Naive thymus-derived CD8-positive, alpha-beta T cell (primary cell): ENCODE data around the gene REEP6. TPM values are rescaled to one million over a fixed set of nuclear protein-coding genes. Genes with fewer than 3 reads are reported as not detected.

Experiments
- ATAC-seq, 2 donors: fragments of 150-1000 bp; cut with Tn5 transposase in 1 of 2; sonication (Bioruptor Pico), chemical (Tn5 transposase) in 1 of 2; 1 replicate in 1 of 2; 2 replicates in 1 of 2; pipeline ENCODE4 v1.10.0; 2021; ENCODE audit warnings: mild to moderate bottlenecking in 2 of 2, moderate library complexity in 2 of 2
- POLR2A ChIA-PET: fragments of 350-600 bp; sonication (Branson Sonifier 250); formaldehyde crosslinking; loops from one replicate; lab custom pipeline; 2021; ENCODE audit warnings: antibody characterized with exemption; lab: Charles Lee
- DNase-seq, 10 donors: peaks; one replicate each; pipeline versions ENCODE4 v3.0.0 to v3.0.0-alpha.2; 2020 to 2022
- H3K27ac Mint-ChIP-seq, 10 donors: one replicate each; pipeline ENCODE4 v1.8.0; 2020 to 2022; ENCODE audit warnings: mild to moderate bottlenecking in 10 of 10, mixed read lengths in 10 of 10, moderate library complexity in 4 of 10, inconsistent platforms in 1 of 10
- H3K27me3 Mint-ChIP-seq, 5 donors: one replicate each; pipeline ENCODE4 v1.8.0; 2021 to 2022; ENCODE audit warnings: mixed read lengths in 5 of 5
- H3K36me3 Mint-ChIP-seq, 3 donors: one replicate each; pipeline ENCODE4 v1.8.0; 2020 to 2022; ENCODE audit warnings: mixed read lengths in 3 of 3, mild to moderate bottlenecking in 2 of 3, inconsistent platforms in 1 of 3
- H3K4me1 Mint-ChIP-seq, 4 donors: one replicate each; pipeline ENCODE4 v1.8.0; 2021 to 2022; ENCODE audit warnings: mixed read lengths in 4 of 4
- H3K4me3 Mint-ChIP-seq, 10 donors: one replicate each; pipeline ENCODE4 v1.8.0; 2020 to 2022; ENCODE audit warnings: mild to moderate bottlenecking in 10 of 10, mixed read lengths in 10 of 10, moderate library complexity in 6 of 10, inconsistent platforms in 1 of 10
- H3K9me3 Mint-ChIP-seq, 9 donors: one replicate each; pipeline ENCODE4 v1.8.0; 2020 to 2022; ENCODE audit warnings: mixed read lengths in 9 of 9, mild to moderate bottlenecking in 3 of 9, inconsistent platforms in 1 of 9, moderate library complexity in 1 of 9
- polyA plus RNA-seq, 3 donors: library from polyadenylated mRNA; unstranded; fragments of 300-500 nt; fragmentation: Illumina TruSeq; gene quantifications; one replicate each; pipeline ENCODE4 v1.2.3, GENCODE V29; 2021
- total RNA-seq, 8 experiments: library from RNA in 2 of 8; stranded (reverse) in 2 of 8; gene quantifications; one replicate each; pipeline ENCODE4 v1.2.3 and lab custom pipeline; 2021 to 2026

REEP6 gene
- total and polyA plus RNA-seq, 5 experiments from 2014 or later, result 4.7 to 7.7 (median 4.9) TPM

DNA sequence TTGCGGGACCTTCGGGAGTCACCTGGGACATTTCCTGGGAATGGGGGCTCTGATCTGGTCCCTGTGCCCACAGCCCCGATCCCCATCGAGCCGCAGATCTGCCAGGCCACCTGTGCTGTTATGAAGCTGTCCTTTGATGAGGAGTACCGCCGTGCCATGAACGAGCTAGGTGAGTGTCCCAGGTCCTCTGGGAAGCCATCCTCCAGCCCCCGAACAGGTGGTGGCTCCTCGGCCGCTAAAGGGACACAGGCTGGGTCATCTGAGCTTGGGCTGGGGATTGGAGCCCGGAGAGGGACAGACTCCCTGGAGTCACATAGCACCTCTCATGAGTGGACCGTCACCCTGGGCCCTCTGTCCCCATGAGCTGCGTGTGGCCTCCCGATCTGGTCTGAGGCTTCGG is 33.1 kb upstream of the REEP6 start:
- ATAC-seq (no peak), DNase-seq (no peak)
- peaks cover 7 to 33% (median 19%) of the 10 kb centered on the region in 5 donors for H3K27me3 Mint-ChIP-seq
- POLR2A ChIA-PET, result interaction anchor here (1.8 to 2.4 kb wide), 2 partner anchors 10 to 183 kb away, joined by 5 to 9 read pairs; partner anchors contain the start of gene FAM174C
- peaks cover 0 to 3% (median 0%) of the 10 kb centered on the region in 9 donors for H3K9me3 Mint-ChIP-seq
- no peak overlapping the region for H3K4me3 Mint-ChIP-seq
- H3K36me3 Mint-ChIP-seq, result peaks cover 0 to 11% (median 4%) of the 10 kb centered on the region in 3 donors
- peaks cover 4 to 18% (median 14%) of the 10 kb centered on the region in 4 donors for H3K4me1 Mint-ChIP-seq
- H3K27ac Mint-ChIP-seq, result no peak overlapping the region

DNA sequence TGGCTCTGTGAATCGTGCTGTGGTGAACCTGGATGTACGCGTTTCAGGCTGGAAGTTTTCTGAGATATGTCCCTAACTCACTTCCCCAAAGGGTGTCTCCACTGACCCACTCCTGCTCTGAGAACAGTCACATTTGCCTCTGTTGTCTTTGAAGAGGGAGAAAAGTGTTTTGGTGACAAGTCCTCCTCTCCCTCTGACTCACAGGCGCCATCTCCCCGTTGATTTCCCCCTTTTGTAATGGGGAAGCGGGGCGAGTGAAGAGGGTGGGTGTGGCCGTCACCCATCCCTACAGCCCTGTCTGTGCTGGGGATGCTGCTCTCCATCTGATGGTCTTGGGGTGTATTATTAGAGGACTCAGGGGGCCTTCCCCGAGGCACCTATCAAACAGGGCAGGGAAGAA is 31.5 kb upstream of the REEP6 start:
- no peak for ATAC-seq
- Mint-ChIP-seq H3K4me1 (peaks cover 4 to 13% (median 12%) of the 10 kb centered on the region in 4 donors), H3K27me3 (peaks cover 4 to 21% (median 18%) of the 10 kb centered on the region in 5 donors)

DNA sequence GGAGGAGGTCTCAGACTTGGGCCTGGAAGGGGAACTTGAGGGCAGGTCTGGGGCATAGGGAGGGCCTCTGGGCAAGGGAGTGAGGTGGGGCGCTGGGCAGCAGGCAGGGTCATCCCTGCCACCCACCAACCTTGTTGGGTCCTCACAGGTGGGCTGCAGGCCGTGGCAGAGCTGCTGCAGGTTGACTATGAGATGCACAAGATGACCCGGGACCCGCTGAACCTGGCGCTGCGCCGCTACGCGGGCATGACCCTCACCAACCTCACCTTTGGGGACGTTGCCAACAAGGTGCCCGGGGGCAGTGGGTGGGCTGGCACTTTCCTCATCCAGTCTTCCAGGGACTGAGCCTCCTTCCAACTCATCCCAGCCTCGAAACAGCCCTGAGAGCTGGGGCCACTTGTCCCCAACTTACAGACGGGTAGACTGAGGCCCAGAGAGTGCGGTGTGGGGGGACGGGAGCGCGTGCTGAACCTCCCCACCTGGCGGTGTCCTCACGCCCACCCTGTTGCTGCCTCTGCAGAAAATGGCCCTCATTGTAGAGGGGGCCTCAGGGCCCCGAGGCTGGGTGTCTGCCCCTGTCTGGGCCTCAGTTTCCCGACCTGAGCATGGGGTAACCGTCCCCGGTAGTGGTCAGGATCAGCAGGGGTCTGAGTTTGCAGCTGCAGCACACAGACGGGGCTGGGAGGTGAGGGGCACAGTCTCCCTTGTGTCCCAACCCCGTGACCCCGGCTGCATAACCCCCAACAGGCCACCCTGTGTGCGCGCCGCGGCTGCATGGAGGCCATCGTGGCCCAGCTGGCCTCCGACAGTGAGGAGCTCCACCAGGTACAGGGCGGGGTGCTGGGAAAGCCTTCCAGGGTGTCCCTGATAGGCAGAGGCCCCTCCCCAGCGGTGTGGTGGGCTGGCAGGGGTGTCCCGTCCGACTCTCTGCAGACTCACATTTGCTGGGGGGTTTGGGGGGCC is 30.7 kb upstream of the REEP6 start:
- peaks cover 3 to 18% (median 9%) of the 10 kb centered on the region in 5 donors for H3K27me3 Mint-ChIP-seq
- POLR2A ChIA-PET, result no interaction called here
- no peak for ATAC-seq
- peaks cover 0 to 3% (median 0%) of the 10 kb centered on the region in 9 donors for H3K9me3 Mint-ChIP-seq
- DNase-seq, result no peak
- no peak overlapping the region for H3K4me3 Mint-ChIP-seq
- no peak overlapping the region for H3K27ac Mint-ChIP-seq
- peaks cover 4 to 7% (median 7%) of the 10 kb centered on the region in 4 donors for H3K4me1 Mint-ChIP-seq
- H3K36me3 Mint-ChIP-seq, result peaks cover 0 to 13% (median 4%) of the 10 kb centered on the region in 3 donors

More for the DNA sequence above, 31.5 kb upstream of the REEP6 start:
- H3K27ac Mint-ChIP-seq, result peak overlapping the region in 1 of 10 donors; percentile 19
- POLR2A ChIA-PET, result interaction anchor here (2.4 kb wide), 1 partner anchor 9 kb away, joined by 9 read pairs; no protein-coding TSS in a partner anchor
- peaks cover 0 to 13% (median 4%) of the 10 kb centered on the region in 3 donors for H3K36me3 Mint-ChIP-seq
- no peak for DNase-seq
- peaks cover 0 to 3% (median 0%) of the 10 kb centered on the region in 9 donors for H3K9me3 Mint-ChIP-seq
- no peak overlapping the region for H3K4me3 Mint-ChIP-seq

DNA sequence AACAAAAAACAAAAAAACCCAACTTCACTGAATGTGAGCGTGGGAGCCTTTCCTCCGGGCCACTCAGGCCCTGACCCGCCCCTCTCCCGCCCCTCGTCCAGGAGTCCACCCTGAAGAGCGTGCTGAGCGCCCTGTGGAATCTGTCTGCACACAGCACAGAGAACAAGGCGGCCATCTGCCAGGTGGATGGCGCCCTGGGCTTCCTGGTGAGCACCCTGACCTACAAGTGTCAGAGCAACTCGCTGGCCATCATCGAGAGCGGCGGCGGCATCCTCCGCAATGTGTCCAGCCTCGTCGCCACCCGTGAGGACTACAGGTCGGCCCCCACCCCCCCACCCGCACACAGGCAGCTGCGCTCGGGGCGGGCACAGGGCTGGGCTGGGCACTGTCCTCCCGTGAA is 29.1 kb upstream of the REEP6 start:
- peaks cover 0 to 8% (median 4%) of the 10 kb centered on the region in 3 donors for H3K36me3 Mint-ChIP-seq
- peaks cover 0 to 6% (median 1%) of the 10 kb centered on the region in 4 donors for H3K4me1 Mint-ChIP-seq
- peaks cover 0 to 14% (median 0%) of the 10 kb centered on the region in 5 donors for H3K27me3 Mint-ChIP-seq
- no peak overlapping the region for H3K27ac Mint-ChIP-seq
- POLR2A ChIA-PET, result interaction anchor here (0.7 kb wide), 1 partner anchor 56 kb away, joined by 3 read pairs; no protein-coding TSS in a partner anchor
- H3K4me3 Mint-ChIP-seq, result no peak overlapping the region
- ATAC-seq (no peak), DNase-seq (no peak)
- no peaks in the 10 kb centered on the region for H3K9me3 Mint-ChIP-seq

DNA sequence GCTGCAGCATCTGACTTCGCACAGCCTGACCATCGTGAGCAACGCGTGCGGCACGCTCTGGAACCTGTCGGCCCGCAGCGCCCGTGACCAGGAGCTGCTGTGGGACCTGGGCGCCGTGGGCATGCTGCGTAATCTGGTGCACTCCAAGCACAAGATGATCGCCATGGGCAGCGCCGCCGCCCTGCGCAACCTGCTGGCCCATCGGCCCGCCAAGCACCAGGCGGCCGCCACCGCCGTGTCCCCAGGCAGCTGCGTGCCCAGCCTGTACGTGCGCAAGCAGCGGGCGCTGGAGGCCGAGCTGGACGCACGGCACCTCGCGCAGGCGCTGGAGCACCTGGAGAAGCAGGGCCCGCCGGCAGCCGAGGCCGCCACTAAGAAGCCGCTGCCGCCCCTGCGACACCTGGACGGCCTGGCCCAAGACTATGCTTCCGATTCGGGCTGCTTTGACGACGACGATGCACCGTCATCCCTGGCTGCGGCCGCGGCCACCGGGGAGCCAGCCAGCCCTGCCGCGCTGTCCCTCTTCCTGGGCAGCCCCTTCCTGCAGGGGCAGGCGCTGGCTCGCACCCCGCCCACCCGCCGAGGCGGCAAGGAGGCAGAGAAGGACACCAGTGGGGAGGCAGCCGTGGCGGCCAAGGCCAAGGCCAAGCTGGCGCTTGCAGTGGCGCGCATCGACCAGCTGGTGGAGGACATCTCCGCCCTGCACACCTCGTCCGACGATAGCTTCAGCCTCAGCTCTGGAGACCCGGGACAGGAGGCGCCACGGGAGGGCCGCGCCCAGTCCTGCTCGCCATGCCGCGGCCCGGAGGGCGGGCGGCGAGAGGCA is 25.6 kb upstream of the REEP6 start:
- Mint-ChIP-seq H3K27ac (no peak overlapping the region), H3K27me3 (peaks cover 0 to 15% (median 0%) of the 10 kb centered on the region in 5 donors), H3K36me3 (peaks cover 0 to 5% (median 4%) of the 10 kb centered on the region in 3 donors), H3K9me3 (no peaks in the 10 kb centered on the region), H3K4me1 (peaks cover 3 to 10% (median 7%) of the 10 kb centered on the region in 4 donors), H3K4me3 (no peak overlapping the region)
- POLR2A ChIA-PET, result interaction anchor here (1.1 kb wide), 1 partner anchor 12 kb away, joined by 4 read pairs; no protein-coding TSS in a partner anchor
- ATAC-seq (peak in 1 of 2 donors; percentile 23), DNase-seq (peak in 1 of 10 donors; percentile 19)

DNA sequence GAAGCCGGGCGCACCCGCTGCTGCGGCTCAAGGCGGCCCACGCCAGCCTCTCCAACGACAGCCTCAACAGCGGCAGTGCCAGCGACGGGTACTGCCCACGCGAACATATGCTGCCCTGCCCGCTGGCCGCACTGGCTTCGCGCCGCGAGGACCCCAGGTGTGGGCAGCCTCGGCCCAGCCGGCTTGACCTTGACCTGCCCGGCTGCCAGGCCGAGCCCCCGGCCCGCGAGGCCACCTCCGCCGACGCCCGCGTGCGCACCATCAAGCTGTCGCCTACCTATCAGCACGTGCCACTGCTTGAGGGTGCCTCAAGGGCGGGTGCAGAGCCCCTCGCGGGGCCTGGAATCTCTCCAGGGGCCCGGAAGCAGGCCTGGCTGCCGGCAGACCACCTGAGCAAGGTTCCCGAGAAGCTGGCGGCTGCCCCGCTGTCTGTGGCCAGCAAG is 24.9 kb upstream of the REEP6 start:
- POLR2A ChIA-PET, result interaction anchor here (1.1 to 2.0 kb wide), 3 partner anchors 13 to 197 kb away, joined by 4 to 11 read pairs (median 4); partner anchors contain the start of gene CIRBP
- Mint-ChIP-seq H3K4me3 (no peak overlapping the region), H3K4me1 (peaks cover 3 to 10% (median 8%) of the 10 kb centered on the region in 4 donors), H3K27me3 (peaks cover 0 to 15% (median 0%) of the 10 kb centered on the region in 5 donors), H3K9me3 (no peaks in the 10 kb centered on the region), H3K36me3 (peaks cover 0 to 4% (median 3%) of the 10 kb centered on the region in 3 donors), H3K27ac (no peak overlapping the region)
- peak in 1 of 10 donors; percentile 3 for DNase-seq
- no peak for ATAC-seq

DNA sequence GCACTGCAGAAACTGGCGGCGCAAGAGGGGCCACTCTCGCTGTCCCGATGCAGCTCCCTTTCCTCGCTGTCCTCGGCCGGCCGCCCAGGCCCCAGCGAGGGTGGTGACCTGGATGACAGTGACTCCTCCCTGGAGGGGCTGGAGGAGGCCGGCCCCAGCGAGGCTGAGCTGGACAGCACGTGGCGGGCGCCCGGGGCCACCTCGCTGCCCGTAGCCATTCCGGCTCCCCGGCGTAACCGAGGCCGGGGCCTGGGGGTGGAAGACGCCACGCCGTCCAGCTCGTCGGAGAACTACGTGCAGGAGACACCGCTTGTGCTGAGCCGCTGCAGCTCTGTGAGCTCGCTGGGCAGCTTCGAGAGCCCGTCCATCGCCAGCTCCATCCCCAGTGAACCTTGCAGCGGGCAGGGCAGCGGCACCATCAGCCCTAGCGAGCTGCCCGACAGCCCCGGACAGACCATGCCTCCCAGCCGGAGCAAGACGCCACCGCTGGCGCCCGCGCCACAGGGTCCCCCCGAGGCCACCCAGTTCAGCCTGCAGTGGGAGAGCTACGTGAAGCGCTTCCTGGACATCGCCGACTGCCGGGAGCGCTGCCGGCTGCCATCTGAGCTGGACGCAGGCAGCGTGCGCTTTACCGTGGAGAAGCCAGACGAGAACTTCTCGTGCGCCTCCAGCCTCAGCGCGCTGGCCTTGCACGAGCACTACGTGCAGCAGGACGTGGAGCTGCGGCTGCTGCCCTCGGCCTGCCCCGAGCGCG is 24.3 kb upstream of the REEP6 start:
- Mint-ChIP-seq H3K4me1 (peaks cover 5 to 15% (median 12%) of the 10 kb centered on the region in 4 donors), H3K4me3 (peak overlapping the region in 4 of 10 donors; percentile 14 to 31 (median 22)), H3K27me3 (peaks cover 0 to 15% (median 0%) of the 10 kb centered on the region in 5 donors), H3K36me3 (peaks cover 0 to 2% (median 0%) of the 10 kb centered on the region in 3 donors), H3K9me3 (no peaks in the 10 kb centered on the region), H3K27ac (no peak overlapping the region)
- DNase-seq, result no peak
- ATAC-seq, result no peak
- POLR2A ChIA-PET, result interaction anchor here (1.1 to 2.5 kb wide), 4 partner anchors 8 to 197 kb away, joined by 4 to 11 read pairs (median 6); partner anchors contain the start of gene CIRBP

DNA sequence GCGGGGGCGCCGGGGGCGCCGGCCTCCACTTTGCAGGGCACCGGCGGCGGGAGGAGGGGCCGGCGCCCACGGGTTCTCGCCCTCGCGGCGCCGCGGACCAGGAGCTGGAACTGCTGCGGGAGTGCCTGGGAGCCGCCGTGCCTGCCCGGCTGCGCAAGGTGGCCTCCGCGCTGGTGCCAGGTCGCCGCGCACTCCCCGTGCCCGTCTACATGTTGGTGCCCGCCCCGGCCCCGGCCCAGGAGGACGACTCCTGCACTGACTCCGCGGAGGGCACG is 23.8 kb upstream of the REEP6 start:
- H3K4me1 Mint-ChIP-seq, result peaks cover 6 to 18% (median 14%) of the 10 kb centered on the region in 4 donors
- H3K4me3 Mint-ChIP-seq, result no peak overlapping the region
- DNase-seq (no peak), ATAC-seq (no peak)
- peaks cover 0 to 15% (median 0%) of the 10 kb centered on the region in 5 donors for H3K27me3 Mint-ChIP-seq
- no peaks in the 10 kb centered on the region for H3K9me3 Mint-ChIP-seq
- H3K36me3 Mint-ChIP-seq, result peaks cover 0 to 2% (median 0%) of the 10 kb centered on the region in 3 donors
- POLR2A ChIA-PET, result interaction anchor here (1.3 to 2.5 kb wide), 3 partner anchors 9 to 198 kb away, joined by 4 to 11 read pairs (median 9); partner anchors contain the start of gene CIRBP
- no peak overlapping the region for H3K27ac Mint-ChIP-seq

DNA sequence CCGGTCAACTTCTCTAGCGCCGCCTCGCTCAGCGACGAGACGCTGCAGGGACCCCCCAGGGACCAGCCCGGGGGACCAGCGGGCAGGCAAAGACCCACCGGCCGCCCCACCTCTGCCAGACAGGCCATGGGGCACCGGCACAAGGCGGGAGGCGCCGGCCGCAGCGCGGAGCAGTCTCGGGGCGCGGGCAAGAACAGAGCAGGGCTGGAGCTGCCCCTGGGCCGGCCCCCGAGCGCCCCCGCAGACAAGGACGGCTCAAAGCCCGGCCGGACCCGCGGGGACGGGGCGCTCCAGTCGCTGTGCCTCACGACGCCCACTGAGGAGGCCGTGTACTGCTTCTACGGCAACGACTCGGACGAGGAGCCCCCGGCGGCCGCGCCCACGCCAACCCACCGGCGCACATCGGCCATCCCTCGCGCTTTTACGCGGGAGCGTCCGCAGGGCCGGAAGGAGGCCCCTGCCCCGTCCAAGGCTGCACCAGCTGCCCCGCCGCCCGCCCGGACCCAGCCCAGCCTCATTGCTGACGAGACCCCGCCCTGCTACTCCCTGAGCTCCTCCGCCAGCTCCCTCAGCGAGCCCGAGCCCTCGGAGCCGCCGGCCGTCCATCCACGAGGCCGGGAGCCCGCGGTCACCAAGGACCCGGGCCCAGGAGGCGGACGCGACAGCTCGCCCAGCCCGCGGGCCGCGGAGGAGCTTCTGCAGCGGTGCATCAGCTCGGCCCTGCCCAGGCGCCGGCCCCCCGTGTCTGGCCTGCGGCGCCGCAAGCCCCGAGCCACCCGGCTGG is 23.3 kb upstream of the REEP6 start:
- Mint-ChIP-seq H3K27me3 (peaks cover 0 to 15% (median 0%) of the 10 kb centered on the region in 5 donors), H3K36me3 (peaks cover 0 to 2% (median 0%) of the 10 kb centered on the region in 3 donors), H3K27ac (no peak overlapping the region), H3K4me1 (peaks cover 6 to 18% (median 14%) of the 10 kb centered on the region in 4 donors), H3K9me3 (no peaks in the 10 kb centered on the region), H3K4me3 (peak overlapping the region in 1 of 10 donors; percentile 39)
- POLR2A ChIA-PET, result interaction anchor here (0.8 to 2.5 kb wide), 4 partner anchors 10 to 198 kb away, joined by 3 to 11 read pairs (median 6); partner anchors contain the start of gene CIRBP
- ATAC-seq (no peak), DNase-seq (peak in 1 of 10 donors; percentile 8)

DNA sequence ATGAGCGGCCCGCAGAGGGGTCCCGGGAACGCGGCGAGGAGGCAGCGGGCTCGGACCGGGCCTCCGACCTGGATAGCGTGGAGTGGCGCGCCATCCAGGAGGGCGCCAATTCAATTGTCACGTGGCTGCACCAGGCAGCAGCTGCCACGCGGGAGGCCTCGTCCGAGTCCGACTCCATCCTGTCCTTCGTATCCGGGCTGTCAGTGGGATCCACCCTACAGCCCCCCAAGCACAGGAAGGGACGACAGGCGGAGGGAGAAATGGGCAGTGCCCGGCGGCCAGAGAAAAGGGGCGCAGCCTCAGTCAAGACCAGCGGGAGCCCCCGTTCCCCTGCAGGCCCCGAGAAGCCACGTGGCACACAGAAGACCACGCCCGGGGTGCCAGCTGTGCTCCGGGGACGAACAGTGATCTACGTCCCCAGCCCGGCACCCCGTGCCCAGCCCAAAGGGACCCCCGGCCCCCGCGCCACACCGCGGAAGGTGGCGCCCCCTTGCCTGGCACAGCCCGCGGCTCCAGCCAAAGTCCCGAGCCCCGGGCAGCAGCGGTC is 22.6 kb upstream of the REEP6 start:
- DNase-seq (peak in 1 of 10 donors; percentile 10), ATAC-seq (no peak)
- no peak overlapping the region for H3K27ac Mint-ChIP-seq
- H3K4me3 Mint-ChIP-seq, result peak overlapping the region in 8 of 10 donors; percentile 6 to 72 (median 48)
- POLR2A ChIA-PET, result interaction anchor here (0.8 to 2.5 kb wide), 3 partner anchors 10 to 24 kb away, joined by 3 to 9 read pairs (median 7); no protein-coding TSS in a partner anchor
- H3K36me3 Mint-ChIP-seq, result peaks cover 0 to 1% (median 0%) of the 10 kb centered on the region in 3 donors
- H3K4me1 Mint-ChIP-seq, result peaks cover 9 to 22% (median 16%) of the 10 kb centered on the region in 4 donors
- no peaks in the 10 kb centered on the region for H3K9me3 Mint-ChIP-seq
- peaks cover 0 to 15% (median 0%) of the 10 kb centered on the region in 5 donors for H3K27me3 Mint-ChIP-seq
